Mesenchymal stem cell (in vitro differentiated cells and primary cell): Measurements from ENCODE around the gene ARL4C. TPM values are rescaled to one million over a fixed set of nuclear protein-coding genes. Genes with fewer than 3 reads are reported as not detected.

Experiments
- DNase-seq: peaks from one replicate; pipeline ENCODE4 v3.0.0-alpha.2; 2013
- H2AFZ ChIP-seq: one replicate; pipeline ENCODE4 v1.6.1; 2013; ENCODE audit warnings: low read depth, mild to moderate bottlenecking, control low read depth, inconsistent platforms, low read length, moderate library complexity
- H2AK5ac ChIP-seq: 2 replicates; pipeline ENCODE4 v1.6.1; 2013; ENCODE audit warnings: low read length, moderate library complexity, mild to moderate bottlenecking, inconsistent platforms; ENCODE audit not compliant: severe bottlenecking
- H2BK120ac ChIP-seq: one replicate; pipeline ENCODE4 v1.6.1; 2013; ENCODE audit warnings: low read depth, mild to moderate bottlenecking, inconsistent platforms, low read length, moderate library complexity
- H2BK12ac ChIP-seq, 2 experiments: one replicate each; pipeline ENCODE4 v1.6.1; 2013; ENCODE audit warnings: inconsistent platforms in 2 of 2, low read length in 2 of 2, mild to moderate bottlenecking in 2 of 2, moderate library complexity in 2 of 2, control low read depth in 1 of 2
- H2BK15ac ChIP-seq: one replicate; pipeline ENCODE4 v1.6.1; 2013; ENCODE audit warnings: mild to moderate bottlenecking, low read depth, inconsistent platforms; ENCODE audit not compliant: poor library complexity, severe bottlenecking
- H2BK5ac ChIP-seq: 2 replicates; pipeline ENCODE4 v1.6.1; 2013; ENCODE audit warnings: low read depth, mild to moderate bottlenecking, low read length, control low read depth, inconsistent platforms; ENCODE audit not compliant: poor library complexity, severe bottlenecking
- H3K14ac ChIP-seq, 2 experiments: one replicate each; pipeline ENCODE4 v1.6.1; 2013; ENCODE audit warnings: inconsistent platforms in 2 of 2, low read length in 2 of 2, control low read depth in 1 of 2, mild to moderate bottlenecking in 1 of 2, moderate library complexity in 1 of 2
- H3K18ac ChIP-seq, 2 experiments: one replicate each; pipeline ENCODE4 v1.6.1; 2013; ENCODE audit warnings: inconsistent platforms in 2 of 2, low read length in 2 of 2, control low read depth in 1 of 2, low read depth in 1 of 2, mild to moderate bottlenecking in 1 of 2
- H3K23ac ChIP-seq, 2 experiments: one replicate each; pipeline ENCODE4 v1.6.1; 2013; ENCODE audit warnings: inconsistent platforms in 2 of 2, low read length in 2 of 2, mild to moderate bottlenecking in 2 of 2, moderate library complexity in 2 of 2, control low read depth in 1 of 2
- H3K27ac ChIP-seq: 2 replicates; pipeline ENCODE4 v1.5.1; 2013; ENCODE audit warnings: mild to moderate bottlenecking, moderate library complexity, low read length, control low read depth, inconsistent platforms; ENCODE audit not compliant: poor library complexity, severe bottlenecking
- H3K27me3 ChIP-seq, 2 experiments: 2 replicates each; pipeline versions ENCODE4 v1.6.1 to v1.7.0; 2013; ENCODE audit warnings: low read length in 2 of 2, mild to moderate bottlenecking in 2 of 2, moderate library complexity in 2 of 2, control low read depth in 1 of 2, inconsistent platforms in 1 of 2; ENCODE audit not compliant: control insufficient read depth in 1 of 2, insufficient read depth in 1 of 2
- H3K36me3 ChIP-seq, 2 experiments: 2 replicates each; pipeline versions ENCODE4 v1.6.1 to v1.7.0; 2013; ENCODE audit warnings: low read length in 2 of 2, control low read depth in 1 of 2, inconsistent platforms in 1 of 2, low read depth in 1 of 2, mild to moderate bottlenecking in 1 of 2; ENCODE audit not compliant: insufficient read depth in 2 of 2, control insufficient read depth in 1 of 2
- H3K4ac ChIP-seq, 2 experiments: one replicate each; pipeline ENCODE4 v1.6.1; 2013; ENCODE audit warnings: inconsistent platforms in 2 of 2, low read length in 2 of 2, mild to moderate bottlenecking in 2 of 2, moderate library complexity in 2 of 2, control low read depth in 1 of 2, low read depth in 1 of 2
- H3K4me1 ChIP-seq: 2 replicates; pipeline ENCODE4 v1.6.1; 2013; ENCODE audit warnings: low read depth, low read length, control low read depth; ENCODE audit not compliant: control insufficient read depth, insufficient read depth
- H3K4me2 ChIP-seq: 2 replicates; pipeline ENCODE4 v1.6.1; 2013; ENCODE audit warnings: low read length, mild to moderate bottlenecking, inconsistent platforms; ENCODE audit not compliant: poor library complexity, severe bottlenecking
- H3K4me3 ChIP-seq, 2 experiments: 2 replicates each; pipeline versions ENCODE4 v1.5.1 to v1.7.0; 2013; ENCODE audit warnings: low read length in 2 of 2, mild to moderate bottlenecking in 2 of 2, control low read depth in 1 of 2, low read depth in 1 of 2; ENCODE audit not compliant: insufficient read depth in 1 of 2
- H3K79me1 ChIP-seq: replicated peaks from 2 replicates; pipeline ENCODE4 v1.6.1; 2013; ENCODE audit warnings: mild to moderate bottlenecking, control low read depth, low read length, inconsistent platforms; ENCODE audit not compliant: poor library complexity, severe bottlenecking
- H3K9ac ChIP-seq: 2 replicates; pipeline ENCODE4 v1.7.0; 2013; ENCODE audit warnings: mild to moderate bottlenecking, low read length, moderate library complexity
- H3K9me3 ChIP-seq: 2 replicates; pipeline ENCODE4 v1.7.0; 2013; ENCODE audit warnings: mild to moderate bottlenecking, low read length; ENCODE audit not compliant: control insufficient read depth
- H4K8ac ChIP-seq: one replicate; pipeline ENCODE4 v1.6.1; 2013; ENCODE audit warnings: inconsistent platforms, mild to moderate bottlenecking, low read length, moderate library complexity
- H4K91ac ChIP-seq: one replicate; pipeline ENCODE4 v1.6.1; 2013; ENCODE audit warnings: mild to moderate bottlenecking, low read length, inconsistent platforms
- WGBS: methylation state at CpG from one replicate; pipeline ENCODE4 v1.1.7; 2013; ENCODE audit warnings: mixed read lengths; 5-methylcytosine and 5-hydroxymethylcytosine counted together
- polyA plus RNA-seq, 2 experiments: library from polyadenylated mRNA; stranded (reverse); fragments of 200-250 nt; gene quantifications; one replicate each; pipeline ENCODE4 v1.2.3, GENCODE V29; 2013

Gene ARL4C, protein sequence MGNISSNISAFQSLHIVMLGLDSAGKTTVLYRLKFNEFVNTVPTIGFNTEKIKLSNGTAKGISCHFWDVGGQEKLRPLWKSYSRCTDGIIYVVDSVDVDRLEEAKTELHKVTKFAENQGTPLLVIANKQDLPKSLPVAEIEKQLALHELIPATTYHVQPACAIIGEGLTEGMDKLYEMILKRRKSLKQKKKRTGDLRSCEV
- 16.2 TPM for polyA plus RNA-seq (2013, experiment 1 of 2)
- 15.9 TPM for polyA plus RNA-seq (2013, experiment 2 of 2)

DNA sequence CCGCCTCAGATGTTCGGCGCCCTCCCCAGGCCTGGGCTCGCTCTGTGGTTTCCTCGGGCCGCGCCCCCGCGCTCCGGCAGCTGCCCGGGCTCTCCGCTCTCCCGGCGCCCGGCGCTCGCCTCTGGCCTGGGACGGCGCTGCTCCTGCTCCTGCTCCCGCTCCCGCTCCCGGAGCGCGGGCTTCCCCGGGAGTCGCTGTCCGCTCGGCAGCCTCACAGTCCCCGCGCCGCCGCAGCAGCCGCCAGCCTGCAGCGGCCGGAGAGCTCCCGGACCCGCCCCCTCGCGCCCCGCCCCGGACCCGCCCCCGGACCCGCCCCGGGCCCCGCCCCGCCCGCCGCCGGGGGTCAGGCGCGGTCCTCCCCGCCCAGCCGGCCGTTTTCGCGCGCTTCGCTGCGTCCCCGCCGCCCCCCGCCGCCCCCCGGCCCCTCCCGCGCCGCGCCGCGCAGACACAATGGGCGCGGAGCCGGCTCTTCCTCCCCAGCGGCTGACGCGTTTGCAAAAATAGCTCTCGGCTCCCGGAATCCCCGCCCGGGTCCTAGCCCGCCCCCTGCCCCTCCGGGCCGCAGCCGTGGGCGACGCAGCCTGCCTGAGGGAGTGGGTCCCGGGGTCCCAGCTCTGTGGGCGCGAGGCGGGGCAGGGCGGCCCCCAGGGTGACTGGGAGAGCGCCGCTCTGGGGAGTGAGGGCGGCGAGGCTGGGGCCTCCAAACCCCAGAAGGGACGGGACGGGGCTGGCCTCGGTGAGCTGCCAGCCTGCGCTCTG lies at the start of gene ARL4C:
Gene ARL4C, minus strand, starts transcription at position 247 of the 759 bp plus-strand sequence. CDS start 495 bp downstream, outside the sequence.
- H3K79me1 ChIP-seq, result peaks cover 12% of the 10 kb centered on the region
- peak within 1 kb of the TSS; percentile 84 for H4K91ac ChIP-seq

DNA sequence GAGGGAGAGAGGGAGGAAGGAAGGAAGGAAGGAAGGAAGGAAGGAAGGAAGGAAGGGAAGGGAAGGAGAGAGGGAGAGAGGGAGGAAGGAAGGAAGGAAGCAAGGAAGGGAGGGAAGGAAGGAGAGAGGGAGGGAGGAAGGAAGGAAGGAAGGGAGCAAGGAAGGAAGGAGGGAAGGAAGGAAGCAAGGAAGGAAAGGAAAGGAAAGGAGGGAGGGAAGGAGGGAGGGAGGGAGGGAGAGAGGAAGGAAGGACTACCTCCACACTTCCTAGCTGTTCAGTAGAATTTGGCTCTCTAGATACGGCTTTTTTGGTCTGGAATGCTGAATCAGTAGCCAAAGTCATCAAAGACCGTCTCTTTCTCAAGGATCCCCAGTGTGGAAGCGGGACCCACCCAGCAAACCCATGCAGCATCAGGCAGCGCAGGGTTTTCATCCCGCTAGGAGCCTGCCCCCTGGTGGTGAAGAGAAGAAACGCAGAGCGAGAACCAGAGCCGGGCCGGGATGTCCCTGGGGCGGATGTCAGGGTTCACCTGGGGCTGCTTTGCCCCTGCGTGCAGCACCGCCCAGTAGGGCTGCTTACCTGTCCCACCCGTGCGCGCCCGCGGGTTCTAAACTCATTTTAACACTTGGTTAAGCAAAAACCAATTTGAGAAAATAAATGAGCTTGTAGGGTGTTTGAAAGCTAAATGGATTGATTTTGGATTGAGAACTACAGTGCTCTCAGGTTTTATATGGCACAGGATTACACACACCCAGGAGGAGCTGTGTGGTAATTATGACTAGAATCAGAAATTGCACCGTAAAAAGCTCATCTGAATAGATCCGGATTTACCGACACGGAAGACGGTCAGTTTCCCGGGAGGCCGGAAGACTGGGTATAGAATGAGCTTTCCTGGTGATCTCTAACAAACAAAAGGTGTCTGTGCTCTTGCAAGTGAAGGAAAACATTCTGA lies 48.1 kb upstream of the ARL4C start:
- Histone ChIP-seq H2BK12ac (no peak overlapping the region), H3K27me3 (no peaks in the 10 kb centered on the region), H3K36me3 (no peaks in the 10 kb centered on the region), H3K79me1 (no peaks in the 10 kb centered on the region), H2AFZ (no peak overlapping the region), H3K4me1 (peaks cover 6% of the 10 kb centered on the region), H3K9me3 (no peaks in the 10 kb centered on the region), H3K4me2 (peak overlapping the region; percentile 52), H4K8ac (no peak overlapping the region), H2BK120ac (no peak overlapping the region), H3K18ac (no peak overlapping the region), H3K4ac (no peak overlapping the region), H4K91ac (no peak overlapping the region), H3K14ac (no peak overlapping the region), H3K23ac (no peak overlapping the region), H2AK5ac (no peak overlapping the region), H3K4me3 (no peak overlapping the region), H2BK5ac (no peak overlapping the region), H2BK15ac (no peak overlapping the region), H3K9ac (no peak overlapping the region), H3K27ac (no peak overlapping the region)
- 21% methylated on average over 24 of the region's 24 CpGs for WGBS
- DNase-seq, result peak; percentile 58

More for the DNA sequence above, at the start of gene ARL4C:
- Histone ChIP-seq H2BK5ac (peak within 1 kb of the TSS; percentile 96), H3K27me3 (no peaks in the 10 kb centered on the region), H3K4ac (peak within 1 kb of the TSS; percentile 41 to 44), H3K9ac (peak within 1 kb of the TSS; percentile 93), H3K14ac (peak within 1 kb of the TSS; percentile 12 to 44), H4K8ac (peak within 1 kb of the TSS; percentile 88), H3K4me2 (peak within 1 kb of the TSS; percentile 87), H2AFZ (peak within 1 kb of the TSS; percentile 47), H3K18ac (peak within 1 kb of the TSS; percentile 63 to 93), H2BK120ac (peak within 1 kb of the TSS; percentile 89), H2BK12ac (peak within 1 kb of the TSS; percentile 60), H3K36me3 (peaks cover 9 to 13% of the 10 kb centered on the region in 2 experiments), H3K9me3 (no peaks in the 10 kb centered on the region), H2AK5ac (peak within 1 kb of the TSS; percentile 54), H3K23ac (peak within 1 kb of the TSS in 1 of 2 experiments; percentile 95), H3K4me1 (peaks cover 12% of the 10 kb centered on the region), H2BK15ac (peak within 1 kb of the TSS; percentile 86), H3K27ac (peak within 1 kb of the TSS; percentile 96), H3K4me3 (peak within 1 kb of the TSS; percentile 88 to 99)
- under 1% methylated on average over 35 of the region's 100 CpGs for WGBS
- peak; percentile 82 for DNase-seq

DNA sequence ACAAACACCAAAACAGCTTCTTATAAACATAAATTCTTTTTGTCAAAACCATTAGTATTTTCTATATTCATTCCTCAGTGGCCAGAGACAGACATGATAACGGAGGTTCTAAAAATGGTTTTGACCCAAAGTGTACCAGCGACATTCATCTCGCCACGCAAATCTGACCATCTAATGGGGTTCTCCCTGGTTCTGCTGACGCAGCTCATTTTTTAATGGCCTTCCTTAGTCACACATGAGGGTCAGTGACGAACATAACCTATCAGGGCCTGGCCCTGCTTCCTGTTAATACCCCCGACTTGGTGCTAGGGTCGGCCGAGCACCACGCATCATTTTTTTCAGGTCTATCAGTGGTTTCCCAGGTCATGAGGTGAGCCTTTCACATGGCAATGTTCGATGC lies 45.9 kb upstream of the ARL4C start:
- H3K27ac ChIP-seq, result no peak overlapping the region
- H2BK5ac ChIP-seq, result no peak overlapping the region
- H2BK12ac ChIP-seq, result no peak overlapping the region
- H3K9ac ChIP-seq, result no peak overlapping the region
- no peaks in the 10 kb centered on the region for H3K36me3 ChIP-seq
- no peak overlapping the region for H3K18ac ChIP-seq
- H3K27me3 ChIP-seq, result peaks cover 0 to 7% of the 10 kb centered on the region in 2 experiments
- H2AK5ac ChIP-seq, result no peak overlapping the region
- H3K23ac ChIP-seq, result no peak overlapping the region
- H3K4ac ChIP-seq, result no peak overlapping the region
- no peak for DNase-seq
- no peak overlapping the region for H3K4me3 ChIP-seq
- no peak overlapping the region for H4K91ac ChIP-seq
- H2BK120ac ChIP-seq, result no peak overlapping the region
- peaks cover 12% of the 10 kb centered on the region for H3K9me3 ChIP-seq
- no peak overlapping the region for H3K14ac ChIP-seq
- H3K4me2 ChIP-seq, result no peak overlapping the region
- H2BK15ac ChIP-seq, result no peak overlapping the region
- H3K4me1 ChIP-seq, result peaks cover 4% of the 10 kb centered on the region
- H2AFZ ChIP-seq, result no peak overlapping the region
- WGBS, result 81% methylated on average over 11 of the region's 11 CpGs
- no peaks in the 10 kb centered on the region for H3K79me1 ChIP-seq
- H4K8ac ChIP-seq, result no peak overlapping the region
